Breast epithelium (tissue), 3 donors: ENCODE results near the gene TSPEAR.

Source experiments
- CTCF ChIP-seq, 3 donors: fragments of 450-650 bp; IDR thresholded peaks; one replicate each; pipeline ENCODE4 v1.5.1; 2016 to 2017; ENCODE audit warnings: antibody characterized with exemption in 3 of 3, mild to moderate bottlenecking in 3 of 3, moderate library complexity in 3 of 3
- POLR2A ChIP-seq: fragments of 450-650 bp; IDR thresholded peaks from one replicate; pipeline ENCODE4 v1.6.1; 2016; ENCODE audit warnings: antibody characterized with exemption, mild to moderate bottlenecking, moderate library complexity
- POLR2AphosphoS5 ChIP-seq, 3 donors: sonication (generic); formaldehyde crosslinking; IDR thresholded peaks; one replicate each; pipeline ENCODE4 v1.6.1; 2017; ENCODE audit warnings: antibody characterized with exemption in 3 of 3

GRCh38 chr21:44518686-44519085 lies 192.7 kb downstream of the TSPEAR start:
- TF ChIP-seq POLR2A: no peak
- no peak for TF ChIP-seq CTCF (IDR thresholded peaks at IDR 0.05)
- TF ChIP-seq POLR2AphosphoS5 (IDR thresholded peaks at IDR 0.05): no peak
